Hepatocyte (in vitro differentiated cells): ENCODE results near the gene CPM. TPM values are rescaled to one million over a fixed set of nuclear protein-coding genes. Genes with fewer than 3 reads are reported as not detected.
"Not testable (repeated sequence)": the region's sequence is repeated elsewhere in the genome, so short reads cannot be mapped to it uniquely, and the experiment has no call there.

ENCODE experiments used
- DNase-seq: peaks from one replicate; pipeline ENCODE4 v3.0.0-alpha.2; 2016; ENCODE audit warnings: low spot score
- H2AFZ ChIP-seq: fragments of 200-600 bp; sonication (generic); 2 replicates; pipeline ENCODE4 v1.6.0; 2016; ENCODE audit warnings: antibody characterized with exemption, mild to moderate bottlenecking
- H3K27ac ChIP-seq: fragments of 200-600 bp; sonication (generic); 2 replicates; pipeline ENCODE4 v1.5.1; 2016; ENCODE audit warnings: mild to moderate bottlenecking
- H3K27me3 ChIP-seq: fragments of 200-600 bp; sonication (generic); 2 replicates; pipeline ENCODE4 v1.6.1; 2016
- H3K36me3 ChIP-seq: fragments of 200-600 bp; sonication (generic); replicated peaks from 2 replicates; pipeline ENCODE4 v1.5.1; 2016; ENCODE audit warnings: low read depth; ENCODE audit not compliant: insufficient read depth
- H3K4me1 ChIP-seq: fragments of 200-600 bp; sonication (generic); 2 replicates; pipeline ENCODE4 v1.5.1; 2016; ENCODE audit warnings: mild to moderate bottlenecking, moderate library complexity; ENCODE audit not compliant: insufficient read depth
- H3K4me2 ChIP-seq: fragments of 200-600 bp; sonication (generic); 2 replicates; pipeline ENCODE4 v1.6.0; 2016
- H3K4me3 ChIP-seq: fragments of 200-600 bp; sonication (generic); 2 replicates; pipeline ENCODE4 v1.5.1; 2016; ENCODE audit warnings: mild to moderate bottlenecking
- H3K79me2 ChIP-seq: fragments of 200-600 bp; sonication (generic); 2 replicates; pipeline ENCODE4 v1.6.0; 2017; ENCODE audit warnings: mild to moderate bottlenecking
- H3K9me2 ChIP-seq: fragments of 200-600 bp; sonication (generic); replicated peaks from 2 replicates; pipeline ENCODE4 v1.6.0; 2017; ENCODE audit warnings: mild to moderate bottlenecking; ENCODE audit not compliant: insufficient read depth
- H3K9me3 ChIP-seq: fragments of 200-600 bp; sonication (generic); 2 replicates; pipeline ENCODE4 v1.5.1; 2016; ENCODE audit warnings: low read depth, mild to moderate bottlenecking
- H4K20me1 ChIP-seq: fragments of 200-600 bp; sonication (generic); 2 replicates; pipeline ENCODE4 v1.6.0; 2016; ENCODE audit warnings: mild to moderate bottlenecking; ENCODE audit not compliant: insufficient read depth, poor library complexity, severe bottlenecking
- EZH2 ChIP-seq: fragments of 200-600 bp; sonication (generic); IDR thresholded peaks from 2 replicates; pipeline ENCODE4 v1.6.1; 2016; ENCODE audit warnings: antibody characterized with exemption, mild to moderate bottlenecking, borderline replicate concordance
- EZH2phosphoT487 ChIP-seq: fragments of 200-600 bp; sonication (generic); IDR thresholded peaks from one replicate; pipeline ENCODE4 v1.6.1; 2018; ENCODE audit warnings: antibody characterized with exemption, mild to moderate bottlenecking, low read depth, moderate library complexity; ENCODE audit not compliant: unreplicated experiment, severe bottlenecking
- WGBS: methylation state at CpG from one replicate; pipeline ENCODE4 v1.1.6; 2016; ENCODE audit warnings: low lambda C conversion rate; ENCODE audit errors: missing lambda C conversion rate; 5-methylcytosine and 5-hydroxymethylcytosine counted together
- polyA plus RNA-seq: library from polyadenylated mRNA; unstranded; fragments of >200 nt; fragmentation: Nextera tagmentation; extraction: Ambion mirVana; gene quantifications from 2 replicates; pipeline ENCODE4 v1.2.1, GENCODE V29; 2016
- total RNA-seq: library from RNA; depleted of rRNA; stranded (reverse); fragments of >200 nt; gene quantifications from 2 replicates; pipeline ENCODE4 v1.2.3, GENCODE V29; 2014
- TF ChIP-seq, protein P1 (sequence below): fragments of 200-600 bp; sonication (generic); IDR thresholded peaks from 2 replicates; pipeline ENCODE4 v1.5.1; 2016; ENCODE audit warnings: antibody characterized with exemption, mild to moderate bottlenecking; ENCODE audit not compliant: poor library complexity

Gene CPM
- total and polyA plus RNA-seq, 2 experiments from 2014 or later, result 26.8 to 28.0 TPM

- H3K27ac ChIP-seq, result no peak overlapping the region
- H3K4me3 ChIP-seq, result no peak overlapping the region
- H3K9me2 ChIP-seq, result no peaks in the 10 kb centered on the region
- H3K4me2 ChIP-seq, result no peak overlapping the region
- H3K9me3 ChIP-seq, result no peaks in the 10 kb centered on the region
- peaks cover 4% of the 10 kb centered on the region for H4K20me1 ChIP-seq
- H3K79me2 ChIP-seq, result peaks cover 2% of the 10 kb centered on the region
- H3K4me1 ChIP-seq, result no peaks in the 10 kb centered on the region
- 86% methylated on average over 3 of the region's 3 CpGs for WGBS
- DNase-seq, result no peak
- peaks cover 4% of the 10 kb centered on the region for H3K36me3 ChIP-seq
- no peak for TF ChIP-seq EZH2phosphoT487
- TF ChIP-seq, protein P1, sequence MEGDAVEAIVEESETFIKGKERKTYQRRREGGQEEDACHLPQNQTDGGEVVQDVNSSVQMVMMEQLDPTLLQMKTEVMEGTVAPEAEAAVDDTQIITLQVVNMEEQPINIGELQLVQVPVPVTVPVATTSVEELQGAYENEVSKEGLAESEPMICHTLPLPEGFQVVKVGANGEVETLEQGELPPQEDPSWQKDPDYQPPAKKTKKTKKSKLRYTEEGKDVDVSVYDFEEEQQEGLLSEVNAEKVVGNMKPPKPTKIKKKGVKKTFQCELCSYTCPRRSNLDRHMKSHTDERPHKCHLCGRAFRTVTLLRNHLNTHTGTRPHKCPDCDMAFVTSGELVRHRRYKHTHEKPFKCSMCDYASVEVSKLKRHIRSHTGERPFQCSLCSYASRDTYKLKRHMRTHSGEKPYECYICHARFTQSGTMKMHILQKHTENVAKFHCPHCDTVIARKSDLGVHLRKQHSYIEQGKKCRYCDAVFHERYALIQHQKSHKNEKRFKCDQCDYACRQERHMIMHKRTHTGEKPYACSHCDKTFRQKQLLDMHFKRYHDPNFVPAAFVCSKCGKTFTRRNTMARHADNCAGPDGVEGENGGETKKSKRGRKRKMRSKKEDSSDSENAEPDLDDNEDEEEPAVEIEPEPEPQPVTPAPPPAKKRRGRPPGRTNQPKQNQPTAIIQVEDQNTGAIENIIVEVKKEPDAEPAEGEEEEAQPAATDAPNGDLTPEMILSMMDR, result no peak
- TF ChIP-seq EZH2, result no peak
- no peaks in the 10 kb centered on the region for H3K27me3 ChIP-seq
- no peak overlapping the region for H2AFZ ChIP-seq
These were observed 90.8 kb downstream of the CPM start for GRCh38 chr12:68842123-68842522.

DNA sequence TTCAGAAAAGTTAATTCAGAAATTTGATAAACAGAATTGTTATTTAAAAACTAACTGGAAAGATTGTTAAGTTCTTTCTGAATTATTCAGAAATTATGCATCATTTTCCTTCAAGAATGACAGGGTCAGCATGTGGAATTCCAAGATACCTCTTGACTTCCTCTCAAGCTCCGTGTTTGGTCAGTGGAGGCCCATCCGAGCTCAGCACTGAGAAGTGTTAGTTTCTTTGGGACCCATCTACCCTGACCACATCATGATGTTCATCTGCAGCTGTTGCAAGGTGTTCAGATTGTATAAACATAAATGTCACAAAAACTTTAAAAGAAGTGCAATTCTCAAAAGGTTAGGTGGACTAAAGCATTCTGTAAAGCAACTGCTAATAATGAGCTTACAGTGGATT lies 91.3 kb downstream of the CPM start:
- Histone ChIP-seq H3K79me2 (peaks cover 2% of the 10 kb centered on the region), H4K20me1 (peaks cover 4% of the 10 kb centered on the region), H3K9me3 (no peaks in the 10 kb centered on the region), H3K4me2 (no peak overlapping the region), H3K36me3 (peaks cover 4% of the 10 kb centered on the region), H3K4me1 (no peaks in the 10 kb centered on the region), H3K27ac (no peak overlapping the region), H3K27me3 (no peaks in the 10 kb centered on the region), H3K4me3 (no peak overlapping the region), H3K9me2 (no peaks in the 10 kb centered on the region), H2AFZ (no peak overlapping the region)
- 96% methylated on average over 2 of the region's 2 CpGs for WGBS
- TF ChIP-seq, protein P1, result no peak
- TF ChIP-seq EZH2phosphoT487, result no peak
- no peak for TF ChIP-seq EZH2
- no peak for DNase-seq

- not testable (repeated sequence) for DNase-seq, H3K79me2 ChIP-seq, H3K36me3 ChIP-seq, H3K4me3 ChIP-seq, H3K27ac ChIP-seq, H3K27me3 ChIP-seq, H2AFZ ChIP-seq, H3K9me2 ChIP-seq, H3K4me2 ChIP-seq, H4K20me1 ChIP-seq, H3K9me3 ChIP-seq, H3K4me1 ChIP-seq
- WGBS, result 89% methylated on average over 5 of the region's 5 CpGs
These were observed 91.8 kb downstream of the CPM start for GRCh38 chr12:68841175-68841574.

DNA sequence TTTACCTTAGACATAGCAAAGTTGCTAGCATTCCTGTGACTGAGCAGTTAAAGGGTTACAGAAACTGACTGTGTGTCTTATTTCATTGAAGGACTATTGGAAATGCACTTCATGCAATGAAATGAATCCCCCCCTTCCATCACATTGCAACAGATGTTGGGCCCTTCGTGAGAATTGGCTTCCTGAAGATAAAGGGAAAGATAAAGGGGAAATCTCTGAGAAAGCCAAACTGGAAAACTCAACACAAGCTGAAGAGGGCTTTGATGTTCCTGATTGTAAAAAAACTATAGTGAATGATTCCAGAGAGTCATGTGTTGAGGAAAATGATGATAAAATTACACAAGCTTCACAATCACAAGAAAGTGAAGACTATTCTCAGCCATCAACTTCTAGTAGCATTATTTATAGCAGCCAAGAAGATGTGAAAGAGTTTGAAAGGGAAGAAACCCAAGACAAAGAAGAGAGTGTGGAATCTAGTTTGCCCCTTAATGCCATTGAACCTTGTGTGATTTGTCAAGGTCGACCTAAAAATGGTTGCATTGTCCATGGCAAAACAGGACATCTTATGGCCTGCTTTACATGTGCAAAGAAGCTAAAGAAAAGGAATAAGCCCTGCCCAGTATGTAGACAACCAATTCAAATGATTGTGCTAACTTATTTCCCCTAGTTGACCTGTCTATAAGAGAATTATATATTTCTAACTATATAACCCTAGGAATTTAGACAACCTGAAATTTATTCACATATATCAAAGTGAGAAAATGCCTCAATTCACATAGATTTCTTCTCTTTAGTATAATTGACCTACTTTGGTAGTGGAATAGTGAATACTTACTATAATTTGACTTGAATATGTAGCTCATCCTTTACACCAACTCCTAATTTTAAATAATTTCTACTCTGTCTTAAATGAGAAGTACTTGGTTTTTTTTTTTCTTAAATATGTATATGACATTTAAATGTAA lies 93.5 kb downstream of the CPM start:
- H3K9me3 ChIP-seq, result no peaks in the 10 kb centered on the region
- H3K4me2 ChIP-seq, result no peak overlapping the region
- H2AFZ ChIP-seq, result no peak overlapping the region
- no peaks in the 10 kb centered on the region for H3K9me2 ChIP-seq
- whole genome bisulfite sequencing, result 60% methylated on average over 2 of the region's 2 CpGs
- DNase-seq, result no peak
- no peak overlapping the region for H3K27ac ChIP-seq
- no peaks in the 10 kb centered on the region for H3K27me3 ChIP-seq
- H3K4me1 ChIP-seq, result no peaks in the 10 kb centered on the region
- H3K36me3 ChIP-seq, result no peaks in the 10 kb centered on the region
- TF ChIP-seq EZH2 (no peak), EZH2phosphoT487 (no peak)
- TF ChIP-seq, protein P1, result no peak
- peaks cover 2% of the 10 kb centered on the region for H3K79me2 ChIP-seq
- H3K4me3 ChIP-seq, result no peak overlapping the region
- H4K20me1 ChIP-seq, result peaks cover 4% of the 10 kb centered on the region
